Measurements from ENCODE around the gene TNFRSF14.

TNFRSF14 gene

DNA sequence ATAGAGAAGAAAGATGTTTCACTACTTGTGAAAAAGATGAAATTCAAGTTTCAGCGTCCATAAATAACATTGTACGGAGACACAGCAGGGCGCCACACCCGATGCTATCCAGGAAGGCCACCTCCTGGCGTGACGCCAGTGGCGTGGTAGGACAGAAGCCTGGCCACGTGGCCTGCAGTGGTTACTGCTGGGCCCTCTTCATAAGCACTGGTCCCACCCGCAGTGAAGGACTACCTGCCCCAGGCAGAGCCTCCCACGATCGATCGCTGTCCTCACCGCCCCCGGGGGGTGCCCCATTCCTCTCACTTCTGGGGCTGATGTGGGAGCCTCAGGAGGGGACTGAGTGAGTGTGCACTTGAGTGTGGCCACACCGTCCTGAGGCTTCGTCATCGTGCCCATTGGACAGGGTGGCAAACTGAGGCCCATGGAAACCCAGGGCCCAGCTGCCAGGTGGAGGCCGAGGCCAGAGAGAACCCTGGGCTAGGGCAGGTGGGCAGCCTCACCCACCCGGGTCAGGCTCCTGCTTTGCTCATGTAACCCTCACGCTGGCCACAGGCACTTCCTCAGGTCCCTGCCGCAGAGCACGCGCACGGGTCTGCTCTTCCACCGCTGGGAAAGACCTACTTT, 14.4 kb upstream of the TNFRSF14 start:
- DNase-seq (ENCODE audit: low spot score), result no peak
- TF ChIP-seq, protein P1, sequence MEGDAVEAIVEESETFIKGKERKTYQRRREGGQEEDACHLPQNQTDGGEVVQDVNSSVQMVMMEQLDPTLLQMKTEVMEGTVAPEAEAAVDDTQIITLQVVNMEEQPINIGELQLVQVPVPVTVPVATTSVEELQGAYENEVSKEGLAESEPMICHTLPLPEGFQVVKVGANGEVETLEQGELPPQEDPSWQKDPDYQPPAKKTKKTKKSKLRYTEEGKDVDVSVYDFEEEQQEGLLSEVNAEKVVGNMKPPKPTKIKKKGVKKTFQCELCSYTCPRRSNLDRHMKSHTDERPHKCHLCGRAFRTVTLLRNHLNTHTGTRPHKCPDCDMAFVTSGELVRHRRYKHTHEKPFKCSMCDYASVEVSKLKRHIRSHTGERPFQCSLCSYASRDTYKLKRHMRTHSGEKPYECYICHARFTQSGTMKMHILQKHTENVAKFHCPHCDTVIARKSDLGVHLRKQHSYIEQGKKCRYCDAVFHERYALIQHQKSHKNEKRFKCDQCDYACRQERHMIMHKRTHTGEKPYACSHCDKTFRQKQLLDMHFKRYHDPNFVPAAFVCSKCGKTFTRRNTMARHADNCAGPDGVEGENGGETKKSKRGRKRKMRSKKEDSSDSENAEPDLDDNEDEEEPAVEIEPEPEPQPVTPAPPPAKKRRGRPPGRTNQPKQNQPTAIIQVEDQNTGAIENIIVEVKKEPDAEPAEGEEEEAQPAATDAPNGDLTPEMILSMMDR (IDR thresholded peaks at IDR 0.05; ENCODE audit: extremely low read depth, insufficient read depth, missing control alignments), result no peak
- in situ Hi-C loops (cut with MboI; ENCODE audit: low pct_unique_long_range_greater_than_20kb, low sequenced_read_pairs, unreplicated experiment), result loop anchor here (10.0 to 25.0 kb wide), 2 partner anchors 127 to 354 kb away; partner anchors contain the start of genes FAAP20 and PEX10

DNA sequence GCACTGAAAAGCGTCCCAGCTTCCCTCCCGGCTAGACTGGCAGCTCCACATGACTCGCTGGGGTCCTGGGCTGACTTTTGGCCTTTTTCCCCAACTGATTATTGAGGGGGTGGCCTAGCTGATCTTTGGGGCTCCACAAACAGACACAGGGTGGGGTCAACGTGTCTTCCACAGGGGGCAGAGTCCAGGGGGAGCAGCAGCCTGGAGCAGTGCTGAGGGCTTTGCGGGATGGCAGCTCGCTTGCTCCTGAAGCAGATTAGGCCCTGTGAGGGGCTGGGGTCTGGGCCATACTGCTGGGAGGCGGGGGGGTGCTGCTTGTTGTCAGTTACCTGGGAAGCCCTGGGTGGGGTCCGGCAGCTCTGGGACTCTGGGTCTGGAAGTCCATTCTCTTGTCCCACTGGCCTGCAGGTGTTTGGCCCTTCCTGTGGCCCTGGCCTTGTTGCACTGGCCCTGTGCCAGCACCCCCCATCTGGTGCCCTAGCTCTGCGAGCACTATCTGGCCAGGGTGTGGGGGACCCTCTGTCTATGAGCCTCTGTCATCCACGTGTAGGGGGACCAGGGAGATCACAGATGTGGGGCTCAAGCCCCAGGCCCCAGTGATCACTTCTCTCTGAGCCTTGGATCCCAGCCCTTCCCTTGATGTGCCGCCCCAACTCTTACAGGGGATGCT, 13.8 kb upstream of the TNFRSF14 start:
- TF ChIP-seq, protein P1 (IDR thresholded peaks at IDR 0.05; ENCODE audit: extremely low read depth, insufficient read depth, missing control alignments), result no peak
- no peak for DNase-seq (ENCODE audit: low spot score)
- in situ Hi-C loops (cut with MboI; ENCODE audit: low pct_unique_long_range_greater_than_20kb, low sequenced_read_pairs, unreplicated experiment), result loop anchor here (10.0 to 25.0 kb wide), 2 partner anchors 128 to 355 kb away; partner anchors contain the start of genes FAAP20 and PEX10

DNA sequence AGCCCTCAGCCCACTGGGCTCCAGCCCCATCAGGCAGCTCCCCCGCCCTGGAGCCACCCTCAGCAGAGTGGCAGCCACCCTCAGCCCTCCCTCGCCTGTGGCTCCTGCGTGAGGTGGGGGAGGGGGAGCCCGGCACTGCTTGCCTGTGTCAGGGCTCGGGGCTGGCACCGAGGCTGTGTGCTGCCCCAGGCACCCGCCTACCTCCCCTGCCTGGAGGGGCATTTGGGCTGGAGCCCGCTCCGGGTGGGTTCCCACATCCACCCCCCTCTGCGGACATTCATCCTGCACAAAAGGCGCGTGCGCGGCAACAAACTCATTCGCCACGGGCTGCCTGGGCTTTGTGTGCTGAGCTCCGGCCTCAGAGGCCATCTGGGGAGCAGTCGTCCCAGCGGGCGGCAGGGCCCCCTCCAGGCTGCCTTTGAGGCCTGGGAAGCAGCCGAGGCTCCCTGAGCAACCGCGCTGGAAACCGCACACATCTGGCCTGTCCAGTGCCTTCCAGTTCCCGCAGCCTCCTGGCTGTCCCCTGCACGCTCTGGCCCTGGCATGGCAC, 12.6 kb upstream of the TNFRSF14 start:
- in situ Hi-C loops (cut with MboI; ENCODE audit: low pct_unique_long_range_greater_than_20kb, low sequenced_read_pairs, unreplicated experiment), result loop anchor here (10.0 to 25.0 kb wide), 2 partner anchors 129 to 356 kb away; partner anchors contain the start of genes FAAP20 and PEX10
- TF ChIP-seq, protein P1 (IDR thresholded peaks at IDR 0.05; ENCODE audit: extremely low read depth, insufficient read depth, missing control alignments), result no peak
- no peak for DNase-seq (ENCODE audit: low spot score)

DNA sequence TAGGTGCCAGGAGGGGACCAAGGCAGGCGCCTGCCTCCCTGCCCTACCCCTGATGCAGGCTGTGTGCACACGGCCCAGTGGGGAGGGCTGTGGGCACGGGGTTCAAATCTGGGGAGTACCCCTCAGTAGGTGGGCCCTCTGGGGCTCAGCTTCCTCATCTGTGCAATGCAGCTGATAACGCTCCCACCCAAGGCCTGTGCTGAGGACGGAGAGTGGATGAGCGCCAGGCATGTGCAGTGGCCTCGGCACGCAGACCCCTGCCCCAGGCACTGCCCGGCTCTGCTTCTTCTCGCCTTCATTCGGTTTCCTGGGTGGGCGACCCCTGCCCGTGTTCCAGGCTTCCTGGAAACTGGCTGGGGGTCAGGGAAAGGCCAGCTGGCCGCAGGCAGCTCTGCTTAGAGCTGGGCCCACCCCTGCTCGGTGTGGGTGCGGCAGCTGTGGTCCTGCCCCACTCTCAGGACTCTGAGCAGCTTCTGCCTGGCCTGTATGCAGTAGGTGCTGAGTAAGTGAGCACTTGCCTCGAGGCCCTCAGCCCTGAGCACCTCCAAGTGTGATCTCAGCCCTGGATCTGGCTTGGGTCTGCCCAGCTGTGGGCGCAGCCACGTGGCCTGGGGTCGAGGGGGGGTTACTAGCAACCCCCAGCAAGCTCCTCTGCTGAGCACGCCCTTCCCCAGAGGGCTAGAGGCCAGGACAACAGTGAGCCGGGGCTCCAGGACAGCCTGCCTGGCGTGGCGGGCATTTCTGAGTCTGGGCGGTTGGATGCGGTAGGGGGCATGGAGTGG, 11.9 kb upstream of the TNFRSF14 start:
- DNase-seq (ENCODE audit: low spot score), result no peak
- TF ChIP-seq, protein P1 (IDR thresholded peaks at IDR 0.05; ENCODE audit: extremely low read depth, insufficient read depth, missing control alignments), result no peak
- in situ Hi-C loops (cut with MboI; ENCODE audit: low pct_unique_long_range_greater_than_20kb, low sequenced_read_pairs, unreplicated experiment), result loop anchor here (10.0 to 25.0 kb wide), 2 partner anchors 129 to 357 kb away; partner anchors contain the start of genes FAAP20 and PEX10

DNA sequence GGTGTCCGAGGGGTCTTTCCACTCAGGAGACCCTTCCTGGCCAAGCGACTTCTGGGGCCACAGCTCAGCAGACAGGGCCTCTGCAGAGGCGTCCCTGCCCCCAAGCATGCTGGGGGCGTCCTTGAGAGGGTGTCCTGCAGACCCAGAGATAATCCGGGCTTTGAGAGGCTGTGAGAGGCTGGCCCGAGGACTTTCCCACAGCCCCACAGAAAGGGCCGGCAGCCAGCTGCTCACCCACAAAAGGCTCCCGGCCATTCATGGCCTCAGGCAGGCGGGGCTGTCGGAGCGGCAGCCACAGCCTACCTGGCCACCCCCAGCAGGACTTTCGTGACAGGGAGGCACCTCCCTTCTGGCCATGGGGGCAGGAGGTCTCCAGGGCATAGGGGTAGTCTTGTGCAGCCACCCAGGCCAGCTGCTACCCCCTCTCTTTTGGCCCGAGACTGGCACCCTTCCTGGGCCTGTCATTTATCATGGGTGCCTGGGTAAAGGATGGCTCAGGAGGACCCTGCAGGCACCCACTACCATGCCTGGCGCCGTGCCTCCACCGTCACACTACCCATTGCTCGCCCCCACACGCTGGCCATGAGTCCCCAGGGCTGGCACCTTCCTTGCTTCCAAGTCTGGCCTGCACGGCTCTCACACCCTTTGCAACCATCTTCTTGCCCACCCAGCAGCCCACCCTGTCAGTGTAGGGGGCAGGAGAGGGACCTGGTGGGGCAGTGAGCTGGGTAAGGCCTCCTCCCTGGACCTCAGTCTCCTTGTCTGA, 11.1 kb upstream of the TNFRSF14 start:
- in situ Hi-C loops (cut with MboI; ENCODE audit: low pct_unique_long_range_greater_than_20kb, low sequenced_read_pairs, unreplicated experiment), result loop anchor here (10.0 to 25.0 kb wide), 2 partner anchors 130 to 358 kb away; partner anchors contain the start of genes FAAP20 and PEX10
- TF ChIP-seq, protein P1 (IDR thresholded peaks at IDR 0.05; ENCODE audit: extremely low read depth, insufficient read depth, missing control alignments), result no peak
- DNase-seq (ENCODE audit: low spot score), result no peak

Data from GM13977 (cell line).